Ovary (tissue), 9 donors: ENCODE measurements around the gene ST7. TPM values are rescaled to one million over a fixed set of nuclear protein-coding genes. Genes with fewer than 3 reads are reported as not detected.

Experiments used
- DNase-seq, 5 donors: peaks; one replicate each; pipeline ENCODE4 v3.0.0-alpha.2; 2019 to 2020
- H3K27ac ChIP-seq, 2 donors: fragments of 200-600 bp; one replicate each; pipeline versions ENCODE4 v1.5.1 to v1.8.0; 2019 to 2022
- H3K27me3 ChIP-seq: fragments of 200-600 bp; one replicate; pipeline ENCODE4 v1.8.0; 2022
- H3K36me3 ChIP-seq: fragments of 200-600 bp; sonication (generic); one replicate; pipeline ENCODE4 v1.5.1; 2019
- H3K4me1 ChIP-seq: one replicate; pipeline ENCODE4 v1.8.1; 2013; ENCODE audit warnings: mild to moderate bottlenecking, moderate library complexity; ENCODE audit not compliant: insufficient read depth
- H3K4me3 ChIP-seq: fragments of 200-600 bp; sonication (generic); one replicate; pipeline ENCODE4 v1.5.1; 2017
- H3K9me3 ChIP-seq, 2 donors: fragments of 200-600 bp in 1 of 2; sonication (generic) in 1 of 2; one replicate each; pipeline versions ENCODE4 v1.5.1 to v1.8.1; 2013 to 2019; ENCODE audit warnings: mild to moderate bottlenecking in 1 of 2, moderate library complexity in 1 of 2
- EP300 ChIP-seq: sonication (generic); formaldehyde crosslinking; IDR thresholded peaks from one replicate; pipeline ENCODE4 v1.6.1; 2017; ENCODE audit warnings: antibody characterized with exemption
- POLR2A ChIP-seq: fragments of 450-650 bp; IDR thresholded peaks from one replicate; pipeline ENCODE4 v1.6.1; 2017; ENCODE audit warnings: antibody characterized with exemption, mild to moderate bottlenecking, moderate library complexity
- WGBS, 3 donors: extraction: QIAGEN DNeasy Blood & Tissue Kit in 1 of 3; methylation state at CpG; one replicate each; pipeline versions ENCODE4 v1.1.5 to v1.1.7; 2013 to 2017; 5-methylcytosine and 5-hydroxymethylcytosine counted together
- intact Hi-C, 4 donors: fragments of 100-400 bp; cut with DNase I; formaldehyde crosslinking; loops; one replicate each; pipeline versions ENCODE4 v1.11.0 to v1.15.1; 2022 to 2023
- polyA plus RNA-seq, 2 donors: library from polyadenylated mRNA; stranded (reverse); fragments of 200-250 nt in 1 of 2; fragments of 350-450 nt in 1 of 2; fragmentation: Illumina TruSeq in 1 of 2; extraction: RNeasy Lipid Tissue Mini Kit (QIAGEN cat#74804) in 1 of 2; gene quantifications; one replicate each; pipeline ENCODE4 v1.2.3, GENCODE V29; 2013 to 2014
- total RNA-seq, 7 donors: library from RNA; depleted of rRNA in 2 of 7; stranded (reverse); fragments of >200 nt in 2 of 7; fragmentation: NEBNext Ultra II Directional in 3 of 7; extraction: Animal tissue kit (Norgen Biotek cat#: 25700) in 3 of 7; gene quantifications; one replicate each; pipeline versions ENCODE4 v1.1.0 to v1.2.4, GENCODE V29; 2016 to 2023
- TF ChIP-seq, protein P1 (sequence below), 3 donors: fragments of 450-650 bp in 2 of 3; fragments of 200-600 bp in 1 of 3; IDR thresholded peaks; one replicate each; pipeline versions ENCODE4 v1.5.1 to v1.8.0; 2016 to 2022; ENCODE audit warnings: antibody characterized with exemption in 3 of 3, mild to moderate bottlenecking in 1 of 3
- donor health status: DM: no; HTN: no; CAD: no; lungs with moderate emphysema.
- donor health status: DM: no; HTN: no; CAD: no.
- donor health status: Bipolar disorder and iron deficiency.
- donor health status: DM: yes; HTN: yes; CAD: no.
- donor health status: DM: no; HTN: no; CAD: no.
- donor health status: DM: yes; HTN: yes; CAD: no.

ST7 gene
- total and polyA plus RNA-seq, 9 donors, result 14.1 to 37.7 (median 18.8) TPM

DNA sequence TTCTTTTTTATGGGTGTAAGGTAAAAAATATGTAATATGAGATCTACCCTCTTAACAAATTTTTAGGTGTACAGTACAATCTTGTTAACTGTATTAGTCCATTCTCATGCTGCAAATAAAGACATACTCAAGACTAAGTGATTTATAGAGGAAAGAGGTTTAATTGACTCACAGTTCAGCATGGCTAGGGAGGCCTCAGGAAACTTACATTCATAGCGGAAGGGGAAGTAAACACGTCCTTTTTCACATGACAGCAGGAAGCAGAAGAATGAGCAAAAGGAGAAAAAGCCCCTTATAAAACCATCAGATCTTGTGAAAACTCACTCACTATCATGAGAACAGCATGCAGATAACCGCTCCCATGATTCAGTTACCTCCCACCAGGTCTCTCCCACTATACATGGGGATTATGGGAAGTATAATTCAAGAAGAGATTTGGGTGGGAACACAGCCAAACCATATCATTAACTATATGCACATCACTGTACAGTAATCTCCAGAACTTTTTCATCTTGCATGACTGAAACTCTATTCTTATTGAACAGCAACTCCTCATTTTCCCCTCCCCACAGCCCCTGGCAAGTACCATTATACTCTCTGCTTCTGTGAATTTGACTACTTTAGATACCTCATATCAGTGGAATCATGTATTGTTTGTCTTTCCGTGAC is 242.2 kb downstream of the ST7 start:
- Histone ChIP-seq H3K27me3 (no peaks in the 10 kb centered on the region), H3K36me3 (no peaks in the 10 kb centered on the region), H3K9me3 (no peaks in the 10 kb centered on the region), H3K4me3 (no peak overlapping the region), H3K27ac (no peak overlapping the region), H3K4me1 (no peaks in the 10 kb centered on the region)
- no peak for DNase-seq
- no peak for TF ChIP-seq EP300
- no peak for TF ChIP-seq POLR2A
- TF ChIP-seq, protein P1, sequence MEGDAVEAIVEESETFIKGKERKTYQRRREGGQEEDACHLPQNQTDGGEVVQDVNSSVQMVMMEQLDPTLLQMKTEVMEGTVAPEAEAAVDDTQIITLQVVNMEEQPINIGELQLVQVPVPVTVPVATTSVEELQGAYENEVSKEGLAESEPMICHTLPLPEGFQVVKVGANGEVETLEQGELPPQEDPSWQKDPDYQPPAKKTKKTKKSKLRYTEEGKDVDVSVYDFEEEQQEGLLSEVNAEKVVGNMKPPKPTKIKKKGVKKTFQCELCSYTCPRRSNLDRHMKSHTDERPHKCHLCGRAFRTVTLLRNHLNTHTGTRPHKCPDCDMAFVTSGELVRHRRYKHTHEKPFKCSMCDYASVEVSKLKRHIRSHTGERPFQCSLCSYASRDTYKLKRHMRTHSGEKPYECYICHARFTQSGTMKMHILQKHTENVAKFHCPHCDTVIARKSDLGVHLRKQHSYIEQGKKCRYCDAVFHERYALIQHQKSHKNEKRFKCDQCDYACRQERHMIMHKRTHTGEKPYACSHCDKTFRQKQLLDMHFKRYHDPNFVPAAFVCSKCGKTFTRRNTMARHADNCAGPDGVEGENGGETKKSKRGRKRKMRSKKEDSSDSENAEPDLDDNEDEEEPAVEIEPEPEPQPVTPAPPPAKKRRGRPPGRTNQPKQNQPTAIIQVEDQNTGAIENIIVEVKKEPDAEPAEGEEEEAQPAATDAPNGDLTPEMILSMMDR (IDR thresholded peaks at IDR 0.05), result no peak
- intact Hi-C loops, result no loop called here
- 90 to 91% (median 91%) methylated on average over 4 of the region's 4 CpGs for WGBS, 3 donors

DNA sequence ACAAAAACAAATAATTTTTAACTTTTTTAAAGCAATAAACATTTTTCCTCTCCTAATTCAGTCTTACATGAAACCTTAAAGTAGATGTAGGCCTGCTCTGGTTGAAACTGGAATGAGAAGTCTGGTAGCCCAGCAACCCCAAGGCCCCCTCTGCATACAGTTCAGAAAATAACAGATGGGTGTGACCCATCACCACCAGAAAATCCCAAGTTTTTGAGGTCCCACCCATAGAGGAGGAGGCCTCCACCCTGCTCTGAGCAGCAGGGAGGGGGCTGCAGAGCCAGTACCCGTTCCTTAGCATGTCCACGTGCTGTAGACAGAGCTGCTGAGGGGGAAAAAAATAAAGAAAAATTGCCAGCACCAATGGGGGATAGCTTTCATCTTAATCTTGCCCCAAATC is 246.8 kb downstream of the ST7 start:
- Histone ChIP-seq H3K4me1 (no peaks in the 10 kb centered on the region), H3K4me3 (no peak overlapping the region), H3K9me3 (no peaks in the 10 kb centered on the region), H3K27me3 (no peaks in the 10 kb centered on the region), H3K27ac (no peak overlapping the region), H3K36me3 (no peaks in the 10 kb centered on the region)
- intact Hi-C loops, result no loop called here
- DNase-seq, result no peak
- TF ChIP-seq, protein P1 (IDR thresholded peaks at IDR 0.05), result no peak
- TF ChIP-seq EP300 (no peak), POLR2A (no peak)
- 46 to 80% (median 48%) methylated on average over 2 of the region's 2 CpGs for WGBS, 3 donors

DNA sequence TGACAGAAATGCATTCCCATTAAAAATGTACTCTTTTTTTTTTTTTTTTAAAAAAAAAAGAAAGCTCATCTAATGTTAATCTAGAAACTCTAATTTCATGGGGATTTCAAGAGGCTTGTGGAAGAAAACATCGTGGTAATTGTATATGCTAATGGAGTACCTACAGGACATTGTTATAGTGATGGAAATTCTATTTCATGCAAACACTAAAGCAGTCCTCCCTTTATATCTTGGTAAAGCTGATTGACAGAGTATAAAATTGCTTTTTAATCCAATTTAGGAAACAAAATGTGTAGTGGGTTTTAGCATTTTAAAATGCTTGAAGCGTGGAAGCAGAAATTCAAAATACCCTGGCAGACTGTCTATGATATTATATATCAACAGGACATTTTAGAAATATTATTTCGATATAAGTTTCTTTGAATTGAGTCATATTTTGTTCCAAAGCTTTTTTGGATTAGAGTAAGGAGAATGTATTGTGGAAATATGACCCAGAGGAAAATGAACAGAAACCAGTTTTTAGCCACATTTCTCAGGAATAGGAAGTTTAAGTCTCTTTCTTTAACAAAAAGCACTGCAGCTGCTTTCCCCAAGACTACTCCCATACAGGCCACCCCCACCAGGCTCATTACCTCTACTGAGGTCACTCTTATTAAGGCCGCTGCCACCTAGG is 247.6 kb downstream of the ST7 start:
- H3K4me1 ChIP-seq, result no peaks in the 10 kb centered on the region
- H3K36me3 ChIP-seq, result no peaks in the 10 kb centered on the region
- TF ChIP-seq POLR2A (no peak), EP300 (no peak)
- TF ChIP-seq, protein P1 (IDR thresholded peaks at IDR 0.05), result no peak
- WGBS, 3 donors, result 87 to 92% (median 91%) methylated on average over 4 of the region's 4 CpGs
- no peak overlapping the region for H3K4me3 ChIP-seq
- H3K9me3 ChIP-seq, result no peaks in the 10 kb centered on the region
- DNase-seq, result no peak
- intact Hi-C loops, result no loop called here
- no peaks in the 10 kb centered on the region for H3K27me3 ChIP-seq
- no peak overlapping the region for H3K27ac ChIP-seq

DNA sequence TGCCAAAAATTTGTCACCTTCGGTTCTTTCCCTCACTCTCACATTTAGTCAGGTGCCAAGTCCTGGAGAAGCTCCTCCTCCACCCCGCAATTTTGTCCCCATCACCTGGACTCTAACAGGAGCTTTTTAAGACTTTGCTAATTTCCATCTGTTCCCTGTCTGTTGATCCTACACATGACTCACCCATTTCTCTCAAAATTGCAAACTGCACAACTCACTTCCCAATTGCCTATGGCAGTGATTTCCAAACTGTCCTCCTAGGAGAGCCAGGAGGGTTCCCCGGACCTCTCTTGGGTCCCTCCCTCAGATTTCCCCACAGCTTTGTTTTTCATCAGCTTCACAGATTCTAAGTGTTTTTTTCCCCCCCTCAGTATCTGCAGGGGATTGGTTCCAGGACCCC is 249.2 kb downstream of the ST7 start:
- no peaks in the 10 kb centered on the region for H3K36me3 ChIP-seq
- no peak for DNase-seq
- H3K27ac ChIP-seq, result no peak overlapping the region
- intact Hi-C loops, result no loop called here
- TF ChIP-seq EP300 (no peak), POLR2A (no peak)
- TF ChIP-seq, protein P1 (IDR thresholded peaks at IDR 0.05), result no peak
- H3K27me3 ChIP-seq, result no peaks in the 10 kb centered on the region
- no peaks in the 10 kb centered on the region for H3K9me3 ChIP-seq
- H3K4me3 ChIP-seq, result no peak overlapping the region
- no peaks in the 10 kb centered on the region for H3K4me1 ChIP-seq
- WGBS, 3 donors, result 55 to 74% (median 61%) methylated on average over 3 of the region's 3 CpGs
